Hepatocyte (in vitro differentiated cells): ENCODE data around the gene ACY1.

Experiments
- EZH2 ChIP-seq: fragments of 200-600 bp; sonication (generic); IDR thresholded peaks from 2 replicates; pipeline ENCODE4 v1.6.1; 2016; ENCODE audit warnings: antibody characterized with exemption, mild to moderate bottlenecking, borderline replicate concordance
- EZH2phosphoT487 ChIP-seq: fragments of 200-600 bp; sonication (generic); IDR thresholded peaks from one replicate; pipeline ENCODE4 v1.6.1; 2018; ENCODE audit warnings: antibody characterized with exemption, mild to moderate bottlenecking, low read depth, moderate library complexity; ENCODE audit not compliant: unreplicated experiment, severe bottlenecking
- TF ChIP-seq, protein P1 (sequence below): fragments of 200-600 bp; sonication (generic); IDR thresholded peaks from 2 replicates; pipeline ENCODE4 v1.5.1; 2016; ENCODE audit warnings: antibody characterized with exemption, mild to moderate bottlenecking; ENCODE audit not compliant: poor library complexity

DNA sequence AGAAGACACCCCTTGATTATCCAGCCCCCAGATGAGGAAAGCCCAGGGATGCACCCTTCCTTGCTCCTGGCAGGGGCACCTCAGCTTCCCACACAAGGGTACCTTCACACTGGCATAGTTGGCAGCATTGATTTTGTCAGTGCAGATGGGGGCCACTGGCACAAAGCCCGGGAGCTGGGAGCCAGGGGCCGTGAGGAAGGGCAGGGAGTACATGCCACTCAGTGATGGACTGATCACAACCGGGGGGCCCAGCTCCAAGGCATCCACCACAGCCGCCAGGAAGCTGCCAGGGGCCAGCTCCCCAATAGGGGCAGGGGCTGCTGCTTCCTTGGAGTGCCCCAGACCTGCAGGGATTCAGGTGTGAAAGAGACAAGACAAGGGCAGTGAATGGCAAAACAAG is 13.5 kb upstream of the ACY1 start:
- TF ChIP-seq, protein P1, sequence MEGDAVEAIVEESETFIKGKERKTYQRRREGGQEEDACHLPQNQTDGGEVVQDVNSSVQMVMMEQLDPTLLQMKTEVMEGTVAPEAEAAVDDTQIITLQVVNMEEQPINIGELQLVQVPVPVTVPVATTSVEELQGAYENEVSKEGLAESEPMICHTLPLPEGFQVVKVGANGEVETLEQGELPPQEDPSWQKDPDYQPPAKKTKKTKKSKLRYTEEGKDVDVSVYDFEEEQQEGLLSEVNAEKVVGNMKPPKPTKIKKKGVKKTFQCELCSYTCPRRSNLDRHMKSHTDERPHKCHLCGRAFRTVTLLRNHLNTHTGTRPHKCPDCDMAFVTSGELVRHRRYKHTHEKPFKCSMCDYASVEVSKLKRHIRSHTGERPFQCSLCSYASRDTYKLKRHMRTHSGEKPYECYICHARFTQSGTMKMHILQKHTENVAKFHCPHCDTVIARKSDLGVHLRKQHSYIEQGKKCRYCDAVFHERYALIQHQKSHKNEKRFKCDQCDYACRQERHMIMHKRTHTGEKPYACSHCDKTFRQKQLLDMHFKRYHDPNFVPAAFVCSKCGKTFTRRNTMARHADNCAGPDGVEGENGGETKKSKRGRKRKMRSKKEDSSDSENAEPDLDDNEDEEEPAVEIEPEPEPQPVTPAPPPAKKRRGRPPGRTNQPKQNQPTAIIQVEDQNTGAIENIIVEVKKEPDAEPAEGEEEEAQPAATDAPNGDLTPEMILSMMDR, result no peak
- TF ChIP-seq EZH2 (no peak), EZH2phosphoT487 (no peak)
